GM19324 (cell line): ENCODE measurements around the gene TRPT1.
A peak's percentile ranks its signal among the peaks of the same experiment; 100 is the strongest.

ENCODE experiments used
- ATAC-seq: cut with Tn5 transposase; IDR thresholded peaks from one replicate; pipeline ENCODE4 v1.9.1; 2021; ENCODE audit warnings: mild to moderate bottlenecking, moderate library complexity; ENCODE audit not compliant: unreplicated experiment, low FRiP score

Gene TRPT1

GRCh38 chr11:64246621-64246870, 20.6 kb upstream of the TRPT1 start:
- ATAC-seq: peak; percentile 16

DNA sequence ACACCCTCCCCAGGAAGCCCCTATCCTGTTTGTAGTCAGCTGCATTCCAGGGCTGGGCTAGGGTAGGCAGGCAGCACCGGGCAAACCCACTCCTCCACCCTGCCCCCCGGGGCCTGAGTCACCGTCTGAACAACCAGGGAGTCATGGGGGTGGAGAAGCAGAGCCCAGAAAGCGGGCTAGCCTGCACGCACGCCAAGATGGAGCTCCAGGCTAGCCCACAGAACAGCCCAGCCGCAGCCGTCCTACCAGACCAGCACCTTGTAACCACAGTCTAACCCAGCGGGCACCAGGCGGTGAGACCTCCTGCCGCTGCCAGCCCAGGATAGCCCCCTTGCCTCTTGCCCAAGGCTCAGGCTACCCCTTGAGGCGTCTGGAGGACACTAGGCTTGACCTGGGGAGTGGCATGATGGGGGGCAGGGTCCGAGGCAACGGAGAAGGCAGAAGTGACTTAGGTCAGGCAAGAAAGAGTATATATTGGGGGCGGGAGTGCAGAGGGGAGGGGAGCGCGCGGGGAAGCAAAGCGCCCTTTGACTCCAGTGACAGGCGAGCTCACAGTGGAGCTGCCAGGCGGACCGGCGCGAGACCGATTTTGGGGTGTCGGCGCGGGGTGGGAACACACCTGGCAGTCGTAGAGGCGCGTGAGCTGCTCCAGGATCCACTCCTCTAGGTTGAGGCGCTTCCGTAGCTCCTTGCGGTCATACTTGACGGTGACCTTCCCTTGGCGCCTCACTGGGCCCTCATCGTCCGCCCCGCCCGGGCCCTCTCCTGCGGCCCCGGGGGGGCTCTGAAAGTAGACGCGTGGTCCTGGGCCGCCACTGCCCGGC, 20.0 kb upstream of the TRPT1 start:
- ATAC-seq: no peak

DNA sequence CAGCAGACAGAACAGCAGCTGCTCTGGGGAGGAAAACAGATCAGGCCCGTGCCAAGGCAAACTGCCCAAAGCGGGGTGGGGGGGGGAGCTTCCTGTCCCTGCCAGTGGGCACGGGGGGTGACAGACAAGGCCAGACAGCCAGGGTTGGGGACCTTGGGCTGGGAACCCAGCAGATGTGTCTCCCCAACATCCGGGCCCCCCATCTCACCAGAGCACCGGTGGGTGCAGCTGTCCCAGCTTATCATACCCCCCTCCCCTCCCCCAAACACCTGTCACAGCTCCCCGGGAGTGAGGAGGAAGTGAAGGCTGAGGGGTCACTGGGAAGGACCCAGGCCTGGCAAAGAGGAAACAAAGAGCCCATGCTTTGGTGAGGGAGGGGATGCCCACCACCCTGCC, 19.4 kb upstream of the TRPT1 start:
- no peak for ATAC-seq

GRCh38 chr11:64244966-64245365, 19.0 kb upstream of the TRPT1 start:
- no peak for ATAC-seq

- ATAC-seq: no peak
Measured at GRCh38 chr11:64244107-64244506, 18.1 kb upstream of the TRPT1 start.

GRCh38 chr11:64243236-64243854, 17.4 kb upstream of the TRPT1 start:
- ATAC-seq: no peak

- ATAC-seq: peak; percentile 6
Measured at GRCh38 chr11:64241491-64242374, 15.7 kb upstream of the TRPT1 start.

DNA sequence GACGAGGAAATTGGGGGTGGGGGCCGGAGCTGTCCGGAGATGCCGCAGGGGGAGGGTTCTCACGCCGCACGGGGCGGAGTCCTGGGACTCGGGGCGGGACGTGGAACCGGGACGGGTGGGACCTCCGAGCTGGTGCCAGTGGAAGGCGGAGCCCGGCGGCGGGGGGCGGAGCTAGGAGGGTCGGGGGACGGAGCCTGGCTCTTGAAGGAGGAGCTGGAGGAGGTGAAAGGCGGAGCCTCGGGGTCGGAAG, 15.2 kb upstream of the TRPT1 start:
- peak; percentile 71 for ATAC-seq

DNA sequence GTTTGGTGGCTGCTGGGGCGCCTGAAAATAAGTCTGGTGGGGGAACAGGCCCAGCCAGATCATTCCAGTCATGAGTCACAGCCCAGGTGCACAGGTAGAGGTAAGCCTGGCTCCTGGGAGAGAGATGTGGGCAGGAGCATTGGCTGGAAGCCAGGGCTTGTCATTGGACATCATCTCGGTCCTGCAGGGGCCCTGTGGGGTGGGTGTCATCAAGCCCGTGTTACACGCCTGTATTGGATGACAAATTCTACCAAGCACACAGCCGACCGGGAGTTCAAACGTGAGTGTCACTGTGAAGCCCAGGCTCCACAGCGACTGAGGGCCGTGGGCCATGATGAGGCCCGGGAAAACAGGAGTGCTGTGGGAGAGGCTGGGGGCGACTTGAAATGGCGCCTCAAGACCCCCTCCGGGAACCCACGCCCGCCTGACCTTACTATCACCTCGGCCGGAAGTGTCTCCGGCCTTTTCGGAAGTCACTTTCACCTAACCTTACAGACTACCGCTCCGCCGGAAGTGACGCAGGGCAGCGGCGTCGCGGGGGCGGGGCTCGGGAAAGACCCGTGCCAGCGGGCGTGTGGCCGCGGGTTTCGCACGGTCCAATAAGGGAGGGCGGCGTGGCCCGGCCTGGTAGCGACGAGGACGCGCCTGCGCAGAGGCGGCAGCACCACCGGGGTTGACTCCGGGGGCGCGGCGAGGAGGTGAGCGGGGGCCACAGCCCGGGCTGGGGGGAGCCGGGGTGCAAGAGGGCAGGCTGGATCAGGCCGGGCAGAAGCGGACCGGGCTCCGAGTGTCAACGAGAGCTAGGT, 14.7 kb upstream of the TRPT1 start, which contains the start of gene FKBP2:
TSS of gene FKBP2 (plus strand) at position 661 of the 806 bp plus-strand sequence. CDS start 1,293 bp downstream, outside the sequence.
- peak; percentile 74 for ATAC-seq

- no peak for ATAC-seq
Measured at GRCh38 chr11:64239662-64240434, 13.9 kb upstream of the TRPT1 start.

DNA sequence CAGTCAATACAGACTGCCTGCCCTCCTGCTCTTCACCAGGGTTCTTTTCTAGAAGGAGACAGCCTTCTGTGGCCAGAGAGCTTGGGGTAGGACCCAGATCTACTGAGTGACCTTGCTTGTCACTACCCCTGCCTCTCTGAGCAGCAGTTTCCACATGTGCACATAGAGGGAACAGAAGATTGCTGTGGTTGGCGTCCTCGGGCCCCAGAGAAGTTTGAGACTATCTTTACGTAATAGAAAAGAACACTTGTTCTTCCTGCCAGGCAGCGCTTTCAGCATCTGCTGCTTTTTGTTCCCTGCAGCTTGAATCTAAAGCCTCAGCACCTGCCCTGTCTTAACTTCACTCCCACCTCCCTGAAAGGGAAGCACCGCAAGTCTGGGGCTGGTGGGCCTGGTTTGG, 13.0 kb upstream of the TRPT1 start:
- ATAC-seq: no peak

- ATAC-seq: no peak
Measured at GRCh38 chr11:64238076-64238475, 12.1 kb upstream of the TRPT1 start.

- ATAC-seq: no peak
Measured at GRCh38 chr11:64237484-64237951, 11.5 kb upstream of the TRPT1 start.

DNA sequence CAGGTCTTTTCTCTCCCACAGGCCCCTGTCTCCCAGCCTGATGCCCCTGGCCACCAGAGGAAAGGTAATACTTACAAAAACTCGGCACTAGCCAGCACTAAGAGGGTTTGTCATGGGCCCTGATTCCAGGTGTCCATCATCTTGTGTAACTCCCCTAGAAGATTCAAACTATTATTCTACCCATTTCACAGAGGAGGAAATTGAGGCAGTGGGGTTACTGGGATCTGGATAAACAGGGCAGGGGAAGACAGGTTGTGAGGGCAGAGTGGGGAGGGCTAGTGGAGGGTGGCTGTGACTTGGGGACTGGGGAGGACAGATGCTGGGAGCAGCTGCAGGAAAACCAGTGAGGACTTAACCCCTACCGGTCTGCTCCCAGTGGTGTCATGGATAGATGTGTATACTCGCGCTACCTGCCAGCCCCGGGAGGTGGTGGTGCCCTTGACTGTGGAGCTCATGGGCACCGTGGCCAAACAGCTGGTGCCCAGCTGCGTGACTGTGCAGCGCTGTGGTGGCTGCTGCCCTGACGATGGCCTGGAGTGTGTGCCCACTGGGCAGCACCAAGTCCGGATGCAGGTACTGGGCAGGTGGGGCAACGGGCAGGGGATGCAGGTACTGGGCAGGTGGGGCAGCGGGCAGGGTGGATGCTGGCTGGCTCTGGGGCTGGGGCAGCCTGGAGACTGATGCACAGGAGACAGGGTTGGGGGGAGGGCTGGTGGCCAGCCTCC, 9.6 kb upstream of the TRPT1 start:
- no peak for ATAC-seq

DNA sequence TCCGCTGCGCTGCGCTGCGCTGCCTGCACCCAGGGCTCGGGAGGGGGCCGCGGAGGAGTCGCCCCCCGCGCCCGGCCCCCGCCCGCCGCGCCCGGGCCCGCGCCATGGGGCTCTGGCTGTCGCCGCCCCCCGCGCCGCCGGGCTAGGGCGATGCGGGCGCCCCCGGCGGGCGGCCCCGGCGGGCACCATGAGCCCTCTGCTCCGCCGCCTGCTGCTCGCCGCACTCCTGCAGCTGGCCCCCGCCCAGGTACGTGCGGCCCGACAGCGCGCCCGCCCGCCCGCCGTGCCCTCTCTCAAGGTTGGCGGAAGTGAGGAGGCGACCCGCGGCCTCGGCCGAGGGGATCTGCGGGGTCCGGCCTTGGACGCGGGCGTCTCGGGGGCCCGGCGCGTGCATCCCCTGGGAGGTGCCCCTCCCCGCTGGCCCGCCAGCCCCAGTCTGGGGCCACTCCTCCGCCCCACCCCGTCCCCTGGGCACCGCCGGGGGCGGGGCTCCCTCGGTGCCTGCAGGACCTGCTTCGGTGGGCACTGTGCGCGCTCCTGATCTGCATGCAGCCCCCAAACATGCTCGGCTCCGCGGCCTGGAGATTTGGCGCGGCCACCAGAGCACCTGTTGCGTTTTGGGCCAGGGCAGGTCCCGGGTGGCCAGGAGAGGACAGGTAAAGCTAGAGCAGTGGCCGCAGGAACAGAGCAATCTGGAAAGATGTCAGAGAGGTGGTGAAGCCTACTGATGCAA, 8.8 kb upstream of the TRPT1 start:
- peak; percentile 22 for ATAC-seq

DNA sequence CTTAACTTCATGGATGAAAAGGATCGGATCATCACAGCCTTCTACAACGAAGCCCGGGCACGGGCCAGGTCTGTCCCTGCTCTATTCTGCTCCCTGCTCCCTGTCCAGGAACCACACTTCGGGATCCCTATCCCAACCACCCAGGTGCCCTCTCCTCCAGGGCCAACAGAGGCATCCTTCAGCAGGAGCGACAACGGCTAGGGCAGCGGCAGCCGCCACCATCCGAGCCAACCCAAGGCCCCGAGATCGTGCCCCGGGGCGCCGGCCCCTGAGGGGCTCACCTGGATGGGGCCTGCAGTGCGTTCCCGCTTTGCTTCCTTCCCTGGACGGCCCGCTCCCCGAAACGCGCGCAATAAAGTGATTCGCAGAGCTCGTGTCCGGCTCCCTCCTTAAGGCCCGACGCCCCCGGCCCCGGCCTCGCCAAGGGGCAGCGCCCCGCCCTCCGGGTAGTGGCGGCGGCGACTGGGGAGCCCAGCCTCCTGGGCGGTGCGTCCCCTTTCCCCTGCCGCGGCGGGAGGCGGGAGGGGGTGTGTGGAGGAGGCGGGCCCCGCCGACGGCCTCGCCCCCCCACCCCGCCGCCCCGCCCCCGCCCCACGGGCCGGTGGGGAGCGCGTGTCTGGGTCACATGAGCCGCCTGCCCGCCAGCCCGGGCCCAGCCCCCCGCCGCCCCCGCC, 8.1 kb upstream of the TRPT1 start, which contains the start of gene VEGFB:
TSS of gene VEGFB (plus strand) at position 672 of the 674 bp plus-strand sequence. CDS start 250 bp downstream, outside the sequence.
- peak; percentile 27 for ATAC-seq

DNA sequence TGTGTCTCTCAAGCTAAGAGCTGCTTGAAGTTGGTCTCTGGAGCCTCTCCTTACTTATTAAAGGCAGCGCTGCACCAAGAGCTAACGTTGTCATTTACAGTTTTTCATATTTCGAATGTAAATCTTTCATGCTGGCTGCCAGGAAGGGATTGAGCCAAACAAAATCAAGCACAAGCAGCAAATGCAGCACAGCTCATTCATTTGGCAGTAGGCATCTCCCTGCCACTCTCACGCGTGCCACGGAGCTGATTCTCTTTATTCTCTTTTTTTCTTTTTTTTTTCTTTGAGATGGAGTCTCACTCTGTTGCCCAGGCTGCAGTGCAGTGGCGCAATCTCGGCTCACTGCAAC, 7.0 kb upstream of the TRPT1 start:
- ATAC-seq: no peak
